Measurements from ENCODE around the gene MFF. TPM values are rescaled to one million over a fixed set of nuclear protein-coding genes. Genes with fewer than 3 reads are reported as not detected.

MFF gene
- total and polyA plus RNA-seq, 10 of the 15 experiments (the other 5 are each of a cell fraction or from before 2014, with no cell fraction given) = 19.6 to 131 (median 106) TPM

GRCh38 chr2:227324642-227324994 is 433 bp upstream of the MFF start:
- TF ChIP-seq BCLAF1 (IDR thresholded peaks at IDR 0.05) = no peak
- no peak for TF ChIP-seq CBFB (IDR thresholded peaks at IDR 0.05; ENCODE audit: low read depth)
- no peak for TF ChIP-seq SMARCA5 (IDR thresholded peaks at IDR 0.05)
- no peak for TF ChIP-seq SREBF1 (IDR thresholded peaks at IDR 0.05; ENCODE audit: low read length)
- no peak for TF ChIP-seq HCFC1 (IDR thresholded peaks at IDR 0.05; ENCODE audit: low read length)
- TF ChIP-seq ZNF384 (IDR thresholded peaks at IDR 0.05; ENCODE audit: borderline replicate concordance, low read depth, low read length) = no peak
- TF ChIP-seq CHD4 (IDR thresholded peaks at IDR 0.05) = no peak
- no peak for TF ChIP-seq USF1 (IDR thresholded peaks at IDR 0.05; ENCODE audit: borderline replicate concordance, extremely low read length, insufficient read depth, low read depth, low read length)
- TF ChIP-seq NBN (IDR thresholded peaks at IDR 0.05) = no peak
- TF ChIP-seq GABPA (IDR thresholded peaks at IDR 0.05; ENCODE audit: low read depth) = no peak
- ChIA-PET RAD21 (ENCODE audit: unreplicated experiment) (no interaction called here), POLR2A (no interaction called here), SMC1A (ENCODE audit: uncharacterized antibody, unreplicated experiment) (interaction anchor here (1.0 to 1.5 kb wide), 3 partner anchors 12 to 485 kb away, joined by 3 read pairs; no protein-coding TSS in a partner anchor), CTCF (interaction anchor here (0.5 to 1.0 kb wide), 3 partner anchors 50 to 86 kb away, joined by 3 read pairs; no protein-coding TSS in a partner anchor)
- no peaks in the 10 kb centered on the region; the same call in 2 of the 3 replicates for H3K9me3 ChIP-seq (replicated peaks; ENCODE audit: control insufficient read depth, insufficient read depth, low read length)
- in situ Hi-C loops (cut with MboI) (no loop called here), intact Hi-C loops (cut with micrococcal nuclease; ENCODE audit: unreplicated experiment) (loop anchor here (10.0 kb wide), 1 partner anchor 520 kb away; no protein-coding TSS in a partner anchor)
- peak overlapping the region; percentile 79 for H3K4me2 ChIP-seq (ENCODE audit: control insufficient read depth, insufficient read depth)
- ATAC-seq (peak; percentile 9; the same call in 1 of the 3 replicates), FAIRE-seq (no peak), DNase-seq (ENCODE audit: low read depth, low spot score) (no peak)
- no peaks in the 10 kb centered on the region for H3K27me3 ChIP-seq (replicated peaks in 1 of 2; ENCODE audit: control insufficient read depth in 2 of 2, insufficient read depth in 2 of 2, low read length in 1 of 2)
- H3K4me1 ChIP-seq (ENCODE audit: control insufficient read depth, insufficient read depth, low read length) = no peaks in the 10 kb centered on the region
- peaks cover 43% of the 10 kb centered on the region for H3K79me2 ChIP-seq (ENCODE audit: control insufficient read depth, insufficient read depth, low read length)
- H4K20me1 ChIP-seq (ENCODE audit: control insufficient read depth, insufficient read depth) = no peaks in the 10 kb centered on the region
- peak overlapping the region; percentile 79 for H3K27ac ChIP-seq (ENCODE audit: control insufficient read depth, insufficient read depth)
- peak overlapping the region; percentile 95 for H3K9ac ChIP-seq (ENCODE audit: control insufficient read depth, insufficient read depth, low read length)
- BruUV-seq (replicated peaks) = TSS peak; percentile 89
- peak overlapping the region; percentile 89 for H2AFZ ChIP-seq (ENCODE audit: control insufficient read depth, low read depth, low read length)
- WGBS (ENCODE audit: insufficient coverage, insufficient replicate concordance, low lambda C conversion rate, missing lambda C conversion rate) = 8% methylated on average over 6 of the region's 6 CpGs
- no peaks in the 10 kb centered on the region for H3K36me3 ChIP-seq (ENCODE audit: control insufficient read depth in 2 of 2, insufficient read depth in 2 of 2, low read length in 1 of 2)
- H3K4me3 ChIP-seq = peak overlapping the region; percentile 83
